H9 (cell line): Measurements from ENCODE around the gene BBOF1. TPM values are rescaled to one million over a fixed set of nuclear protein-coding genes. Genes with fewer than 3 reads are reported as not detected.

Source experiments
- DNase-seq: peaks from one replicate; pipeline ENCODE4 v3.0.0-alpha.2; 2017
- H2AFZ ChIP-seq: one replicate; pipeline ENCODE4 v1.6.1; 2013; ENCODE audit warnings: mild to moderate bottlenecking, low read length, control low read depth, moderate library complexity
- H2AK5ac ChIP-seq: 2 replicates; pipeline ENCODE4 v1.6.1; 2013; ENCODE audit warnings: low read length, control low read depth, mixed read lengths; ENCODE audit not compliant: insufficient read length
- H2BK120ac ChIP-seq: one replicate; pipeline ENCODE4 v1.6.1; 2013; ENCODE audit warnings: low read depth, mild to moderate bottlenecking, low read length, control low read depth, inconsistent platforms; ENCODE audit not compliant: poor library complexity, severe bottlenecking
- H2BK12ac ChIP-seq: 2 replicates; pipeline ENCODE4 v1.6.1; 2013; ENCODE audit warnings: low read length, control low read depth, mixed read lengths, low read depth; ENCODE audit not compliant: insufficient read length
- H2BK15ac ChIP-seq: 2 replicates; pipeline ENCODE4 v1.6.1; 2013; ENCODE audit warnings: low read depth, low read length, control low read depth
- H2BK20ac ChIP-seq: one replicate; pipeline ENCODE4 v1.6.1; 2013; ENCODE audit warnings: low read depth, mild to moderate bottlenecking, low read length, control low read depth, inconsistent platforms; ENCODE audit not compliant: poor library complexity, severe bottlenecking
- H2BK5ac ChIP-seq: 2 replicates; pipeline ENCODE4 v1.6.1; 2013; ENCODE audit warnings: low read length, control low read depth, mixed read lengths; ENCODE audit not compliant: insufficient read length
- H3K14ac ChIP-seq: 2 replicates; pipeline ENCODE4 v1.6.1; 2013; ENCODE audit warnings: low read length, control low read depth; ENCODE audit not compliant: insufficient read depth
- H3K18ac ChIP-seq: 2 replicates; pipeline ENCODE4 v1.6.1; 2013; ENCODE audit warnings: low read depth, mild to moderate bottlenecking, mixed read lengths, low read length, control low read depth; ENCODE audit not compliant: insufficient read length
- H3K23ac ChIP-seq: 2 replicates; pipeline ENCODE4 v1.6.1; 2013; ENCODE audit warnings: low read length, control low read depth, mixed read lengths, low read depth; ENCODE audit not compliant: insufficient read length
- H3K23me2 ChIP-seq: 2 replicates; pipeline ENCODE4 v1.6.1; 2013; ENCODE audit warnings: low read depth, mild to moderate bottlenecking, mixed read lengths, low read length, control low read depth; ENCODE audit not compliant: insufficient read length, poor library complexity, severe bottlenecking
- H3K27ac ChIP-seq: 2 replicates; pipeline ENCODE4 v1.5.1; 2013; ENCODE audit warnings: low read length, control low read depth, mixed read lengths, low read depth; ENCODE audit not compliant: insufficient read length
- H3K27me3 ChIP-seq: 2 replicates; pipeline ENCODE4 v1.6.1; 2013; ENCODE audit warnings: low read length, control low read depth, inconsistent platforms; ENCODE audit not compliant: insufficient read depth
- H3K4ac ChIP-seq: 2 replicates; pipeline ENCODE4 v1.6.1; 2013; ENCODE audit warnings: low read depth, mild to moderate bottlenecking, control low read depth, inconsistent platforms, low read length, moderate library complexity
- H3K4me1 ChIP-seq: 2 replicates; pipeline ENCODE4 v1.6.1; 2013; ENCODE audit warnings: low read length, control low read depth, inconsistent platforms; ENCODE audit not compliant: insufficient read depth
- H3K4me2 ChIP-seq: 2 replicates; pipeline ENCODE4 v1.6.1; 2013; ENCODE audit warnings: low read length, control low read depth, mixed read lengths; ENCODE audit not compliant: insufficient read length, insufficient read depth
- H3K56ac ChIP-seq: 2 replicates; pipeline ENCODE4 v1.6.1; 2013; ENCODE audit warnings: low read depth, mild to moderate bottlenecking, mixed read lengths, low read length, control low read depth; ENCODE audit not compliant: insufficient read length
- H3K79me1 ChIP-seq: 2 replicates; pipeline ENCODE4 v1.6.1; 2013; ENCODE audit warnings: low read depth, mild to moderate bottlenecking, moderate library complexity, low read length, control low read depth, inconsistent platforms; ENCODE audit not compliant: insufficient read depth, poor library complexity, severe bottlenecking
- H3K79me2 ChIP-seq: 2 replicates; pipeline ENCODE4 v1.6.1; 2013; ENCODE audit warnings: low read length, control low read depth, inconsistent platforms; ENCODE audit not compliant: insufficient read depth
- H3K9ac ChIP-seq: 2 replicates; pipeline ENCODE4 v1.6.1; 2013; ENCODE audit warnings: low read length, control low read depth, mixed read lengths; ENCODE audit not compliant: insufficient read length; ENCODE audit errors: extremely low read depth
- H3K9me3 ChIP-seq: one replicate; pipeline ENCODE4 v1.6.1; 2013; ENCODE audit warnings: low read depth, low read length, inconsistent platforms; ENCODE audit not compliant: control insufficient read depth
- H3T11ph ChIP-seq: one replicate; pipeline ENCODE4 v1.6.1; 2013; ENCODE audit warnings: mild to moderate bottlenecking, low read length, control low read depth, inconsistent platforms
- H4K20me1 ChIP-seq: one replicate; pipeline ENCODE4 v1.6.1; 2013; ENCODE audit not compliant: control insufficient read depth, insufficient read length, insufficient read depth
- H4K5ac ChIP-seq: 2 replicates; pipeline ENCODE4 v1.6.1; 2013; ENCODE audit warnings: low read depth, mild to moderate bottlenecking, mixed read lengths, low read length, control low read depth; ENCODE audit not compliant: insufficient read length
- H4K8ac ChIP-seq: replicated peaks from 2 replicates; pipeline ENCODE4 v1.6.1; 2013; ENCODE audit warnings: low read length, control low read depth, mixed read lengths, low read depth; ENCODE audit not compliant: insufficient read length
- H4K91ac ChIP-seq: 2 replicates; pipeline ENCODE4 v1.6.1; 2013; ENCODE audit warnings: low read depth, mild to moderate bottlenecking, moderate library complexity, mixed read lengths, low read length, control low read depth; ENCODE audit not compliant: insufficient read length
- H3K27ac Mint-ChIP-seq, 3 experiments: 2 replicates in 2 of 3; 3 replicates in 1 of 3; pipeline ENCODE4 v1.8.0; 2020 to 2021; ENCODE audit warnings: mixed read lengths in 3 of 3, mild to moderate bottlenecking in 1 of 3, moderate library complexity in 1 of 3
- H3K27me3 Mint-ChIP-seq: 2 replicates; pipeline ENCODE4 v1.8.0; 2021; ENCODE audit warnings: low read depth, mild to moderate bottlenecking, moderate library complexity, mixed read lengths
- H3K36me3 Mint-ChIP-seq, 3 experiments: 2 replicates in 2 of 3; 3 replicates in 1 of 3; pipeline ENCODE4 v1.8.0; 2020 to 2021; ENCODE audit warnings: low read depth in 3 of 3, mixed read lengths in 3 of 3; ENCODE audit not compliant: insufficient read depth in 1 of 3
- H3K4me1 Mint-ChIP-seq, 2 experiments: 2 replicates each; pipeline ENCODE4 v1.8.0; 2020; ENCODE audit warnings: mixed read lengths in 2 of 2
- H3K4me3 Mint-ChIP-seq, 2 experiments: 2 replicates in 1 of 2; 3 replicates in 1 of 2; pipeline ENCODE4 v1.8.0; 2020 to 2021; ENCODE audit warnings: mild to moderate bottlenecking in 2 of 2, mixed read lengths in 2 of 2, moderate library complexity in 1 of 2
- H3K9me3 Mint-ChIP-seq, 2 experiments: 2 replicates in 1 of 2; 3 replicates in 1 of 2; pipeline ENCODE4 v1.8.0; 2020; ENCODE audit warnings: mild to moderate bottlenecking in 2 of 2, mixed read lengths in 2 of 2, moderate library complexity in 1 of 2
- CTCF ChIP-seq: fragments of 200-600 bp; sonication (generic); conservative IDR thresholded peaks from 3 replicates; pipeline ENCODE4 v1.8.0; 2021; ENCODE audit warnings: antibody characterized with exemption, mild to moderate bottlenecking
- WGBS: extraction: QIAGEN DNeasy Blood & Tissue Kit; methylation state at CpG from one replicate; pipeline ENCODE4 v1.1.7; 2013; ENCODE audit warnings: missing lambda C conversion rate, low lambda C conversion rate, mixed read lengths; ENCODE audit not compliant: insufficient read length; ENCODE audit errors: extremely low coverage; 5-methylcytosine and 5-hydroxymethylcytosine counted together
- total RNA-seq: library from RNA; stranded (reverse); gene quantifications from 2 replicates; pipeline ENCODE4 v1.2.1, GENCODE V29; 2021

The BBOF1 gene
- total RNA-seq, 1 experiment from 2014 or later = 0.61 TPM

DNA sequence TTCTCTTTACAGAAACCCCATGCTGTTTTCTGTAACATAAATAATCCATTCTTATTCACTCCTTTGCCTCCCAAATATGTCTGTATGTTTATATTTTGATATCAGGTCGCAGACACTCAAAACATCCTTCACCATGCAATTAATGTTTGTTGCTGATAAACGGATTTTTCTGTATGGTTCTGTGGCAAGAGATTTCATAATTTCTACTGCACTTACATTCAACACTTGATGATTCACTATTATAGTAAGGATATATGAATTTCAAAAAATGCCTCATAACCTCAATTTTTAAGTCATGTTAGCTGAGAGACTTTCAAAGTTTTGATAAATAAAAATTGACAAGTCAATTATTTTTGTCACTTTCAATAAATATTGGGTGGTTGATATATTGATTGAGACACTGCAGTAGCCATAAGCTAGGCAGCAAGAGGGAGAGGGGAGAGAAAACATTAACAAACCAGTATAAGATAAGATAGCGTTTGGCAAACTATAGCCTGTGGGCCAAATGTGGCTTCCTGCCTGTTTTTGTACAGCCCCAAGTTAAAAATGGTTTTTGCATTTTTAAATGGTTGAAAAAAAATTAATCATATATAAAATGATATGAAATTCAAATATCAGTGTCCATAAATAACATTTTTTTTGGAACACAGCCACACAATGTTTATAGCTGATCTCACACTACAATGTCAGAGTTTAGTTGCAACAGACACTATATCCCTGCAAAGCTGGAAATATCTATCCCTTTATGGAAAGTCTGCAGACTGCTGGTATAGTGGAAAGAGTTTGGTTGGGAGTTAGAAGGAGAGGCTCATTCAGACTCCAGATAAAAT lies 46.8 kb downstream of the BBOF1 start:
- Mint-ChIP-seq H3K9me3 (no peaks in the 10 kb centered on the region), H3K27ac (no peak overlapping the region), H3K4me3 (no peak overlapping the region), H3K4me1 (no peaks in the 10 kb centered on the region), H3K27me3 (no peaks in the 10 kb centered on the region), H3K36me3 (peaks cover 0 to 65% (median 61%) of the 10 kb centered on the region in 3 experiments; a peak in 6 of 7 replicates)
- H2BK12ac ChIP-seq = no peak overlapping the region
- WGBS = no CpG with 5 or more reads among the region's 3 CpGs
- H3K4me1 ChIP-seq = no peaks in the 10 kb centered on the region
- H4K20me1 ChIP-seq = no peaks in the 10 kb centered on the region
- no peak overlapping the region for H4K5ac ChIP-seq
- H3T11ph ChIP-seq = no peak overlapping the region
- H3K79me1 ChIP-seq = no peaks in the 10 kb centered on the region
- H3K14ac ChIP-seq = no peak overlapping the region
- no peak for DNase-seq
- H3K27ac ChIP-seq = no peak overlapping the region
- no peak overlapping the region for H3K18ac ChIP-seq
- H3K9ac ChIP-seq = no peak overlapping the region
- H4K91ac ChIP-seq = no peak overlapping the region
- H2BK120ac ChIP-seq = no peak overlapping the region
- H3K79me2 ChIP-seq = no peaks in the 10 kb centered on the region
- H2BK15ac ChIP-seq = no peak overlapping the region
- no peak overlapping the region for H3K4me2 ChIP-seq
- H4K8ac ChIP-seq = no peak overlapping the region
- no peak for TF ChIP-seq CTCF
- H3K9me3 ChIP-seq = no peaks in the 10 kb centered on the region
- no peak overlapping the region for H3K23ac ChIP-seq
- H3K56ac ChIP-seq = no peak overlapping the region
- H3K4ac ChIP-seq = no peak overlapping the region
- no peaks in the 10 kb centered on the region for H3K23me2 ChIP-seq
- no peak overlapping the region for H2AFZ ChIP-seq
- H3K27me3 ChIP-seq = no peaks in the 10 kb centered on the region
- H2BK5ac ChIP-seq = no peak overlapping the region
- no peak overlapping the region for H2AK5ac ChIP-seq
- no peak overlapping the region for H2BK20ac ChIP-seq
